Measurements from ENCODE around the gene FGFR3.

DNA sequence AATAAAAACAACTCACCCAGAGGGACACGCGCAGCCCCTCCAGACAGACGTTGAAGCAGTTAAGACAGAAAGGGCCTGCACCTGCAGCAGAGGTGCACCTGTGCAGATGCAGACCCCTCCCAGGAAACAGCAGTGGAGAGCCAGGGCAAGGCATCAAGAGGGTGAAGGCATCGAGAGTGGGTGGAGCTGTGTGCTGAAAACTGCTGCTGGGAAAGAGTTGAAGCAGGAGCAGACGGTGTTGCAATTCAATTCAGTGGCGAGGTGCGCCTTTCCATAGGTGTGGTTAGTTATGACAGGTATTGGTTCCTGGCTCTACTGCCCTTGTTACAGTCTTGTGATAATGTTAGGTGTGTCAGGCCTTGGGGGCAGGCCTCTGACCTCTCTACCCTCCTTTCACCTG lies 46.2 kb downstream of the FGFR3 start:
- TF ChIP-seq, protein P1, sequence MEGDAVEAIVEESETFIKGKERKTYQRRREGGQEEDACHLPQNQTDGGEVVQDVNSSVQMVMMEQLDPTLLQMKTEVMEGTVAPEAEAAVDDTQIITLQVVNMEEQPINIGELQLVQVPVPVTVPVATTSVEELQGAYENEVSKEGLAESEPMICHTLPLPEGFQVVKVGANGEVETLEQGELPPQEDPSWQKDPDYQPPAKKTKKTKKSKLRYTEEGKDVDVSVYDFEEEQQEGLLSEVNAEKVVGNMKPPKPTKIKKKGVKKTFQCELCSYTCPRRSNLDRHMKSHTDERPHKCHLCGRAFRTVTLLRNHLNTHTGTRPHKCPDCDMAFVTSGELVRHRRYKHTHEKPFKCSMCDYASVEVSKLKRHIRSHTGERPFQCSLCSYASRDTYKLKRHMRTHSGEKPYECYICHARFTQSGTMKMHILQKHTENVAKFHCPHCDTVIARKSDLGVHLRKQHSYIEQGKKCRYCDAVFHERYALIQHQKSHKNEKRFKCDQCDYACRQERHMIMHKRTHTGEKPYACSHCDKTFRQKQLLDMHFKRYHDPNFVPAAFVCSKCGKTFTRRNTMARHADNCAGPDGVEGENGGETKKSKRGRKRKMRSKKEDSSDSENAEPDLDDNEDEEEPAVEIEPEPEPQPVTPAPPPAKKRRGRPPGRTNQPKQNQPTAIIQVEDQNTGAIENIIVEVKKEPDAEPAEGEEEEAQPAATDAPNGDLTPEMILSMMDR (IDR thresholded peaks at IDR 0.05; ENCODE audit: low read length) = no peak
- no peak for TF ChIP-seq EZH2 (IDR thresholded peaks at IDR 0.05; ENCODE audit: borderline replicate concordance, low read length)
